NB4 (cell line): Measurements from ENCODE around the gene TRMT44.

Experiments used
- CTCF ChIP-seq: IDR thresholded peaks from one replicate; pipeline ENCODE4 v1.5.1; 2012; ENCODE audit warnings: low read depth, low read length
- MYC ChIP-seq: IDR thresholded peaks from 2 replicates; pipeline ENCODE4 v1.6.1; 2011; ENCODE audit warnings: low read depth, low read length
- POLR2A ChIP-seq: IDR thresholded peaks from 2 replicates; pipeline ENCODE4 v1.6.1; 2011; ENCODE audit warnings: mild to moderate bottlenecking; ENCODE audit not compliant: insufficient read length; ENCODE audit errors: extremely low read depth

- TF ChIP-seq POLR2A: no peak
- TF ChIP-seq CTCF: no peak
- no peak for TF ChIP-seq MYC
These were observed 11.0 kb downstream of the TRMT44 start for GRCh38 chr4:8451440-8452182.
